ENCODE results near the gene EPHB2. TPM values are rescaled to one million over a fixed set of nuclear protein-coding genes. Genes with fewer than 3 reads are reported as not detected.

Gene EPHB2
- total and polyA plus RNA-seq, 2 donors (not counting 1 experiment from before 2014, with no cell fraction given), result 0.07 to 0.39 TPM

DNA sequence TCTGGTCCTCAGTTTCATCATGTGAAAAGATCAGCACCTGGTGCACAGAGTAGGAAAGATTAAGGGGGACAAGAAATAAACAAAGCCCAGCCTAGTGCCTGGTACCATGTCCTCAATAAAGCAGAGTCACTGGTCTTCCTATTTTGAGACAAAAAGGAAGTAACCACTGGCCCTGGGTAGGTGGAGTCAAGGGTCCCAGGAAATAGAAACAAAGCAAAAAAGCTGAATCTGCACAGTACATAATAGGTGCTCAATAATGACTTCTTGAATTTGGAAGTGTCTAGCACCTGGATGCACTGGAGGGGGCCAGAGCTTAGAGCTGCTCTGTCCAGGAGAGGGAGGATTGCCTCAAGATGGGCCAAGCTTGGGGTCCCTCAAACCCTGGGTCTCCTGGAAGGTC, 1.9 kb upstream of the EPHB2 start:
- H3K9ac ChIP-seq (ENCODE audit: low read length), result no peak overlapping the region
- no peaks in the 10 kb centered on the region for H4K20me1 ChIP-seq (ENCODE audit: control insufficient read depth, insufficient read depth, low read length, poor library complexity, severe bottlenecking)
- no peaks in the 10 kb centered on the region for H3K9me3 ChIP-seq (ENCODE audit: control extremely low read depth in 1 of 3, control insufficient read depth in 2 of 3, insufficient read depth in 1 of 3, low read length in 2 of 3)
- Mint-ChIP-seq H3K9me3 (ENCODE audit: insufficient read depth) (no peaks in the 10 kb centered on the region), H3K4me1 (peaks cover 16% of the 10 kb centered on the region), H3K4me3 (peak overlapping the region; percentile 33), H3K27ac (no peak overlapping the region), H3K27me3 (peaks cover 54% of the 10 kb centered on the region)
- intact Hi-C loops (cut with micrococcal nuclease), result loop anchor here (10.0 kb wide), 1 partner anchor 476 kb away; no protein-coding TSS in a partner anchor
- POLR2A ChIA-PET, result no interaction called here
- H3K27me3 ChIP-seq (replicated peaks in 1 of 4; ENCODE audit: control extremely low read depth in 1 of 4, control insufficient read depth in 3 of 4, insufficient read depth in 4 of 4, low read length in 3 of 4), result peaks cover 0 to 48% (median 9%) of the 10 kb centered on the region in 4 experiments
- DNase-seq (no peak), ATAC-seq (ENCODE audit: low read depth) (no peak)
- H3K4me3 ChIP-seq (ENCODE audit: control extremely low read depth in 1 of 5, extremely low read depth in 1 of 5, insufficient read depth in 1 of 5, low read depth in 2 of 5, low read length in 4 of 5), result no peak overlapping the region
- TF ChIP-seq, protein P1, sequence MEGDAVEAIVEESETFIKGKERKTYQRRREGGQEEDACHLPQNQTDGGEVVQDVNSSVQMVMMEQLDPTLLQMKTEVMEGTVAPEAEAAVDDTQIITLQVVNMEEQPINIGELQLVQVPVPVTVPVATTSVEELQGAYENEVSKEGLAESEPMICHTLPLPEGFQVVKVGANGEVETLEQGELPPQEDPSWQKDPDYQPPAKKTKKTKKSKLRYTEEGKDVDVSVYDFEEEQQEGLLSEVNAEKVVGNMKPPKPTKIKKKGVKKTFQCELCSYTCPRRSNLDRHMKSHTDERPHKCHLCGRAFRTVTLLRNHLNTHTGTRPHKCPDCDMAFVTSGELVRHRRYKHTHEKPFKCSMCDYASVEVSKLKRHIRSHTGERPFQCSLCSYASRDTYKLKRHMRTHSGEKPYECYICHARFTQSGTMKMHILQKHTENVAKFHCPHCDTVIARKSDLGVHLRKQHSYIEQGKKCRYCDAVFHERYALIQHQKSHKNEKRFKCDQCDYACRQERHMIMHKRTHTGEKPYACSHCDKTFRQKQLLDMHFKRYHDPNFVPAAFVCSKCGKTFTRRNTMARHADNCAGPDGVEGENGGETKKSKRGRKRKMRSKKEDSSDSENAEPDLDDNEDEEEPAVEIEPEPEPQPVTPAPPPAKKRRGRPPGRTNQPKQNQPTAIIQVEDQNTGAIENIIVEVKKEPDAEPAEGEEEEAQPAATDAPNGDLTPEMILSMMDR (IDR thresholded peaks at IDR 0.05), result no peak
- TF ChIP-seq EZH2 (IDR thresholded peaks at IDR 0.05; ENCODE audit: borderline replicate concordance, insufficient read depth, low read depth, low read length, poor library complexity, severe bottlenecking), result no peak
- no peak overlapping the region for H3K4me2 ChIP-seq (replicated peaks; ENCODE audit: low read depth, low read length, poor library complexity, severe bottlenecking)
- no peak overlapping the region for H2AFZ ChIP-seq (ENCODE audit: insufficient read depth, low read depth, low read length, poor library complexity, severe bottlenecking)
- H3K27ac ChIP-seq (ENCODE audit: low read length in 2 of 2), result no peak overlapping the region
- CTCF ChIA-PET, result interaction anchor here (0.5 to 0.6 kb wide), 2 partner anchors 169 to 404 kb away, joined by 4 to 5 read pairs; no protein-coding TSS in a partner anchor
- H3K4me1 ChIP-seq (ENCODE audit: control insufficient read depth in 2 of 2, insufficient read depth in 2 of 2, low read length in 2 of 2), result peaks cover 11 to 16% of the 10 kb centered on the region in 2 donors
- H3K36me3 ChIP-seq (replicated peaks in 1 of 2; ENCODE audit: control extremely low read depth in 1 of 2, control insufficient read depth in 1 of 2, extremely low read depth in 1 of 2, insufficient read depth in 2 of 2, low read length in 1 of 2), result no peaks in the 10 kb centered on the region
- H3K79me2 ChIP-seq (ENCODE audit: control insufficient read depth, insufficient read depth, low read length), result no peaks in the 10 kb centered on the region

DNA sequence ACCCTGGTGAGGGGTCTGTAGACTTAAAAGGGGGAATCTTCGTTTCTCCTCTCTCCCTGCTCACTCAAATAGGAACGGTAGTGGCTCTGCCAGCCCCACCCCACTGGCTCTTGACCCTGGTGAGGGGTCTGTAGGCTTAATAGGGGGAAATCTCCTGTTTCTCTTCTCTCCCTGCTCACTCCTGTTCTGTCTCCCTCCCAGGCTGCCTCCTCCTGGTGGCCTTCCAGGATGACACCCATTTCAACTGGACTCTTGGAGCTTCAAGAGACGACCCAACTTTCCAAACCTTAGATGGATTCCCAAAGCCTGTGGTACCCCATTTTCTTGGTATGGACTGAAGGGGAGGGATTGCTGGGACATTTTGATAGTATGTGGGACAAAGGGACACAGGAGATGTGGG, 1.4 kb upstream of the EPHB2 start:
- CTCF ChIA-PET, result interaction anchor here (0.5 kb wide), 1 partner anchor 169 kb away, joined by 4 read pairs; no protein-coding TSS in a partner anchor
- peaks cover 16% of the 10 kb centered on the region for H3K4me1 Mint-ChIP-seq
- H3K4me3 Mint-ChIP-seq, result no peak overlapping the region
- no peak overlapping the region for H3K27ac ChIP-seq (ENCODE audit: low read length in 2 of 2)
- peaks cover 0 to 49% (median 9%) of the 10 kb centered on the region in 4 experiments for H3K27me3 ChIP-seq (replicated peaks in 1 of 4; ENCODE audit: control extremely low read depth in 1 of 4, control insufficient read depth in 3 of 4, insufficient read depth in 4 of 4, low read length in 3 of 4)
- H3K9ac ChIP-seq (ENCODE audit: low read length), result no peak overlapping the region
- H3K9me3 ChIP-seq (ENCODE audit: control extremely low read depth in 1 of 3, control insufficient read depth in 2 of 3, insufficient read depth in 1 of 3, low read length in 2 of 3), result no peaks in the 10 kb centered on the region
- TF ChIP-seq, protein P1 (IDR thresholded peaks at IDR 0.05), result no peak
- no peak for TF ChIP-seq EZH2 (IDR thresholded peaks at IDR 0.05; ENCODE audit: borderline replicate concordance, insufficient read depth, low read depth, low read length, poor library complexity, severe bottlenecking)
- H4K20me1 ChIP-seq (ENCODE audit: control insufficient read depth, insufficient read depth, low read length, poor library complexity, severe bottlenecking), result no peaks in the 10 kb centered on the region
- H3K27me3 Mint-ChIP-seq, result peaks cover 58% of the 10 kb centered on the region
- no peak overlapping the region for H3K4me3 ChIP-seq (ENCODE audit: control extremely low read depth in 1 of 5, extremely low read depth in 1 of 5, insufficient read depth in 1 of 5, low read depth in 2 of 5, low read length in 4 of 5)
- POLR2A ChIA-PET, result no interaction called here
- intact Hi-C loops (cut with micrococcal nuclease), result loop anchor here (10.0 kb wide), 1 partner anchor 476 kb away; no protein-coding TSS in a partner anchor
- peaks cover 11 to 16% of the 10 kb centered on the region in 2 donors for H3K4me1 ChIP-seq (ENCODE audit: control insufficient read depth in 2 of 2, insufficient read depth in 2 of 2, low read length in 2 of 2)
- H2AFZ ChIP-seq (ENCODE audit: insufficient read depth, low read depth, low read length, poor library complexity, severe bottlenecking), result no peak overlapping the region
- H3K9me3 Mint-ChIP-seq (ENCODE audit: insufficient read depth), result no peaks in the 10 kb centered on the region
- no peak for DNase-seq
- WGBS (ENCODE audit: insufficient coverage), result no CpG with 5 or more reads among the region's 3 CpGs
- H3K79me2 ChIP-seq (ENCODE audit: control insufficient read depth, insufficient read depth, low read length), result no peaks in the 10 kb centered on the region
- no peaks in the 10 kb centered on the region for H3K36me3 ChIP-seq (replicated peaks in 1 of 2; ENCODE audit: control extremely low read depth in 1 of 2, control insufficient read depth in 1 of 2, extremely low read depth in 1 of 2, insufficient read depth in 2 of 2, low read length in 1 of 2)
- no peak overlapping the region for H3K27ac Mint-ChIP-seq
- no peak overlapping the region for H3K4me2 ChIP-seq (replicated peaks; ENCODE audit: low read depth, low read length, poor library complexity, severe bottlenecking)
- no peak for ATAC-seq (ENCODE audit: low read depth)

Measured in B cell (primary cell).